HepG2 (cell line): ENCODE data around the gene NUDT3. TPM values are rescaled to one million over a fixed set of nuclear protein-coding genes. Genes with fewer than 3 reads are reported as not detected.
A peak's percentile ranks its signal among the peaks of the same experiment; 100 is the strongest.
"Not testable (repeated sequence)": the region's sequence is repeated elsewhere in the genome, so short reads cannot be mapped to it uniquely, and the experiment has no call there.

Experiments used
- ATAC-seq: fragments of 200-7000 bp; cut with Tn5 transposase; 3 replicates; pipeline ENCODE4 v1.9.1; 2020; ENCODE audit warnings: mild to moderate bottlenecking, moderate library complexity
- BruUV-seq: library from RNA; stranded (reverse); fragments of 400-500 nt; replicated peaks from 2 replicates; lab custom pipeline; 2021; lab: Mats Ljungman, UMichigan
- CTCF ChIA-PET: fragments of 300-600 bp; formaldehyde crosslinking; extraction: SDS; loops from one replicate; lab custom pipeline; 2021; ENCODE audit warnings: low total read pairs, inconsistent platforms, low intra/inter-chr PET ratio; lab: Yijun Ruan, JAX
- POLR2A ChIA-PET: fragments of 350-600 bp; sonication (Branson Sonifier 250); formaldehyde crosslinking; loops from one replicate; lab custom pipeline; 2020; ENCODE audit warnings: antibody characterized with exemption, inconsistent platforms; lab: Yijun Ruan, JAX
- DNase-seq: peaks from one replicate; pipeline ENCODE4 v3.0.0-alpha.2; 2015; ENCODE audit warnings: low spot score
- FAIRE-seq: peaks from 3 replicates; lab custom pipeline; 2011; peaks lifted over from hg19 to GRCh38; lab: Jason Lieb, UNC
- H2AFZ ChIP-seq: one replicate; pipeline ENCODE4 v1.6.1; 2011; ENCODE audit warnings: low read length, inconsistent platforms
- H3K27ac ChIP-seq: fragments of 300-600 bp; 3 replicates; pipeline ENCODE4 v1.8.0; 2011; ENCODE audit warnings: mixed run types, mild to moderate bottlenecking, mixed read lengths, low read length, inconsistent platforms; ENCODE audit not compliant: insufficient read depth; ENCODE audit errors: extremely low read length
- H3K27me3 ChIP-seq, 2 experiments: fragments of 200-600 bp in 1 of 2; 2 replicates in 1 of 2; 3 replicates in 1 of 2; pipeline versions ENCODE4 v1.6.0 to v1.8.0; 2011; ENCODE audit warnings: low read length in 2 of 2, mild to moderate bottlenecking in 2 of 2, moderate library complexity in 2 of 2, inconsistent platforms in 1 of 2; ENCODE audit not compliant: insufficient read depth in 2 of 2, control insufficient read depth in 1 of 2
- H3K36me3 ChIP-seq, 2 experiments: fragments of 200-600 bp in 1 of 2; replicated peaks in 1 of 2; 2 replicates in 1 of 2; 3 replicates in 1 of 2; pipeline versions ENCODE4 v1.5.1 to v1.8.0; 2011; ENCODE audit warnings: low read length in 2 of 2, inconsistent platforms in 1 of 2; ENCODE audit not compliant: insufficient read depth in 2 of 2, control insufficient read depth in 1 of 2
- H3K4me1 ChIP-seq: 2 replicates; pipeline ENCODE4 v1.5.1; 2012; ENCODE audit warnings: low read length, inconsistent platforms; ENCODE audit not compliant: insufficient read depth
- H3K4me2 ChIP-seq: 2 replicates; pipeline ENCODE4 v1.6.0; 2011; ENCODE audit warnings: low read depth, low read length, inconsistent platforms
- H3K4me3 ChIP-seq, 3 experiments: fragments of 200-600 bp in 1 of 3; sonication (generic), shearing (Covaris generic) in 1 of 3; replicated peaks in 1 of 3; 2 replicates each; pipeline ENCODE4 v1.5.1; 2011 to 2016; ENCODE audit warnings: low read length in 3 of 3, inconsistent platforms in 2 of 3, low read depth in 2 of 3, mild to moderate bottlenecking in 2 of 3, control low read depth in 1 of 3, mixed read lengths in 1 of 3; ENCODE audit not compliant: insufficient read depth in 1 of 3
- H3K79me2 ChIP-seq: one replicate; pipeline ENCODE4 v1.6.1; 2011; ENCODE audit warnings: low read length, inconsistent platforms; ENCODE audit not compliant: insufficient read depth
- H3K9ac ChIP-seq: 2 replicates; pipeline ENCODE4 v1.6.0; 2011; ENCODE audit warnings: mild to moderate bottlenecking, low read depth, low read length, inconsistent platforms; ENCODE audit not compliant: insufficient read depth
- H3K9me3 ChIP-seq: 2 replicates; pipeline ENCODE4 v1.5.1; 2012; ENCODE audit warnings: mild to moderate bottlenecking, low read length
- H4K20me1 ChIP-seq: 2 replicates; pipeline ENCODE4 v1.6.0; 2011; ENCODE audit warnings: inconsistent platforms, mild to moderate bottlenecking, low read length, moderate library complexity; ENCODE audit not compliant: insufficient read depth
- HNRNPK ChIP-seq: fragments of 200-400 bp; formaldehyde crosslinking; IDR thresholded peaks from 2 replicates; pipeline ENCODE4 v1.6.1; 2018; ENCODE audit warnings: low read length, low read depth, moderate library complexity, mild to moderate bottlenecking; ENCODE audit not compliant: poor library complexity, severe bottlenecking
- PCBP1 ChIP-seq: fragments of 200-400 bp; formaldehyde crosslinking; IDR thresholded peaks from 2 replicates; pipeline ENCODE4 v1.6.1; 2017; ENCODE audit warnings: mild to moderate bottlenecking, low read depth, low read length, borderline replicate concordance
- ZBTB33 ChIP-seq: sonication (generic); formaldehyde crosslinking; IDR thresholded peaks from 2 replicates; pipeline ENCODE4 v1.4.0; 2020; ENCODE audit warnings: missing genetic modification reagents
- ZNF460 ChIP-seq: sonication (generic); formaldehyde crosslinking; IDR thresholded peaks from 2 replicates; pipeline ENCODE4 v1.5.1; 2020; ENCODE audit warnings: missing genetic modification reagents, mild to moderate bottlenecking, borderline replicate concordance
- WGBS: methylation state at CpG from one replicate; pipeline ENCODE4 v1.1.6; 2017; ENCODE audit warnings: low lambda C conversion rate; 5-methylcytosine and 5-hydroxymethylcytosine counted together
- in situ Hi-C: cut with HindIII; loops from 2 replicates; pipeline ENCODE4 v1.10.0; 2017; ENCODE audit warnings: low pct_unique_long_range_greater_than_20kb; ENCODE audit not compliant: extremely low pct_ligation_motif_present
- intact Hi-C: fragments of 100-400 bp; cut with micrococcal nuclease; formaldehyde crosslinking; loops from one replicate; pipeline ENCODE4 v1.10.0; 2022; ENCODE audit not compliant: unreplicated experiment
- polyA plus RNA-seq, 8 experiments: library from polyadenylated mRNA; depleted of rRNA in 3 of 8; stranded (reverse) in 7 of 8; unstranded in 1 of 8; fragments of >200 nt; fragmentation: Illumina TruSeq in 4 of 8; extraction: Trizol in 4 of 8; gene quantifications; 2 replicates each; pipeline versions ENCODE4 v1.2.1 to v1.2.3, GENCODE V29; 2011 to 2016; ENCODE audit warnings: low read depth in 4 of 8, missing spikeins in 1 of 8, mixed read lengths in 1 of 8; ENCODE audit not compliant: insufficient read depth in 1 of 8
- total RNA-seq, 5 experiments: library from RNA; depleted of rRNA; stranded (reverse); fragments of >200 nt; fragmentation: Illumina TruSeq; extraction: Trizol; gene quantifications; 2 replicates each; pipeline ENCODE4 v1.2.3, GENCODE V29; 2016; ENCODE audit warnings: low read depth in 1 of 5

Gene NUDT3
- total and polyA plus RNA-seq, 2 of the 13 experiments (the other 11 are each of a cell fraction or from before 2014, with no cell fraction given): 20.2 to 20.6 TPM

DNA sequence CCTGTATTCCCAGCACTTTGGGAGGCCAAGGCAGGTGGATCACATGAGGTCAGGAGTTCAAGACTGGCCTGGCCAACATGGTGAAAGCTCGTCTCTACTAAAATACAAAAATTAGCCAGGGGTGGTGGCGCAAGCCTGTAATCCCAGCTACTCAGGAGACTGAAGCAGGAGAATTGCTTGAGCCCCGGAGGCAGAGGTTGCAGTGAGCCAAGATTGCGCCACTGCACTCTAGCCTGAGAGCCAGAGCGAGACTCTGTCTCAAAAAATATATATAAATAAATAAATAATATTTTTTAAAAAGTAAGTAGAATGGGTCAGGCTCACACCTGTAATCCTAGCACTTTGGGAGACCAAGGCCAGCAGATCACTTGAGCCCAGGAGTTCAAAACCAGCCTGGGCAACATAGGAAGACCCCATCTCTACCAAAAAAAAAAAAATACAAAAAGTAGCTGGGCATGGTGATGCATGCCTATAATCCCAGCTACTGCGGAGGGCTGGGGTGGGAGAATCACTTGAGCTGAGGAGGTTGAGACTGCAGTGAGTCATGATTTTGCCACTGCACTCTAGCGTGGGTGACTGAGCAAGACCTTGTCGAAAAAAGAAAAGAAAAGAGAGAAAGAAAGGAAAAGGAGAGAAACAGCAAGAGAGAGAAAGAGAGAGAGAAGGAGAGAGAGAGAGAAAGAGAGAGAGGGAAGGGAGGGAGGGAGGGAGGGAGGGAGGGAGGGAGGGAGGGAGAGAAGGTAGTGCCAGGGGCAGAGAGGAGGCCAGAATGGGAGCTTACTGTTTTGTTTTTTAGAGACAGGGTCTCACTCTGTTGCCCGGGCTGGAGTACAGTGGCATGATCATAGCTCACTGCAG, 26.5 kb downstream of the NUDT3 start:
- Histone ChIP-seq H4K20me1 (peaks cover 17% of the 10 kb centered on the region; the same call in 1 of the 2 replicates), H3K79me2 (peaks cover 69% of the 10 kb centered on the region), H3K4me1 (peaks cover 42% of the 10 kb centered on the region)
- FAIRE-seq, POLR2A ChIA-PET, H3K36me3 ChIP-seq, H3K27me3 ChIP-seq, H2AFZ ChIP-seq, DNase-seq, BruUV-seq, H3K4me3 ChIP-seq, intact Hi-C loops, H3K4me2 ChIP-seq, H3K9me3 ChIP-seq, H3K27ac ChIP-seq, CTCF ChIA-PET, ATAC-seq, H3K9ac ChIP-seq, in situ Hi-C loops: not testable (repeated sequence)
- TF ChIP-seq PCBP1 (0 out of 2 replicates have a peak, but pooled peaks have one; percentile 28), HNRNPK (peak; percentile 71)
- WGBS: 97% methylated on average over 9 of the region's 9 CpGs

DNA sequence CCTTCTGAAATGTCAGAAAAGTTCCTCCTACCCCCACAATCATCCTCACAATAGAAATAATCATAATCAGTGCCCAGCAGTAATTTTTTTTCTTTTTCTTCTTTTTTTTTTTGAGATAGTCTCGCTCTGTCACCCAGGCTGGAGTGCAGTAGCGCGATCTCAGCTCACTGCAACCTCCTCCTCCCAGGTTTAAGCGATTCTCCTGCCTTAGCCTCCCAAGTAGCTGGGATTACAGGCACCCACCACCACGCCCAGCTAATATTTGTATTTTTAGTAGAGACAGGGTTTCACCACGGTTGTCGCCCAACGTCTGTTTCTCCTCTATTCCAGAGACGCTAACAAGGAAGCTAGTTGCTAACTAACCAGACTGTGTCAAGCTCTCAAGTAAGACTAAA, 28.8 kb downstream of the NUDT3 start:
- FAIRE-seq, H3K4me3 ChIP-seq, CTCF ChIA-PET, H4K20me1 ChIP-seq, BruUV-seq, POLR2A ChIA-PET, in situ Hi-C loops, H2AFZ ChIP-seq, H3K27me3 ChIP-seq, DNase-seq, intact Hi-C loops, H3K9me3 ChIP-seq, ATAC-seq, H3K36me3 ChIP-seq: not testable (repeated sequence)
- 0 out of 2 replicates have a peak, but pooled peaks have one; percentile 15 for TF ChIP-seq ZBTB33 (CRISPR knock-in tag)
- TF ChIP-seq ZNF460 (CRISPR knock-in tag): peak; percentile 52; the same call in 1 of the 2 replicates
- H3K4me1 ChIP-seq: peaks cover 29% of the 10 kb centered on the region
- WGBS: 93% methylated on average over 9 of the region's 9 CpGs
- peak overlapping the region; percentile 25 for H3K27ac ChIP-seq
- H3K9ac ChIP-seq: peak overlapping the region; percentile 13; the same call in 1 of the 2 replicates
- peaks cover 71% of the 10 kb centered on the region for H3K79me2 ChIP-seq
- H3K4me2 ChIP-seq: peak overlapping the region; percentile 19; the same call in 1 of the 2 replicates
